Caki2 (cell line): ENCODE measurements around the gene PAK1. TPM values are rescaled to one million over a fixed set of nuclear protein-coding genes. Genes with fewer than 3 reads are reported as not detected.

Source experiments
- DNase-seq: peaks from one replicate; pipeline ENCODE4 v3.0.0-alpha.2; 2015; ENCODE audit warnings: low read depth
- in situ Hi-C: cut with HindIII; loops from 2 replicates; pipeline ENCODE4 v1.10.0; 2016; ENCODE audit warnings: low sequenced_read_pairs, low pct_unique_long_range_greater_than_20kb, mixed read lengths
- total RNA-seq: library from RNA; depleted of rRNA; stranded (reverse); fragments of >200 nt; shearing (Covaris generic); gene quantifications from 2 replicates; pipeline ENCODE4 v1.2.3, GENCODE V29; 2014; ENCODE audit warnings: low replicate concordance

PAK1 gene
- total RNA-seq, 1 experiment from 2014 or later: 36.4 TPM

- no peak for DNase-seq
These were observed 13.9 kb upstream of the PAK1 start for GRCh38 chr11:77487790-77488189.

GRCh38 chr11:77479746-77480352 is 6.0 kb upstream of the PAK1 start:
- in situ Hi-C loops: no loop called here
- no peak for DNase-seq

More at GRCh38 chr11:77487790-77488189, 13.9 kb upstream of the PAK1 start:
- in situ Hi-C loops: no loop called here

- in situ Hi-C loops: no loop called here
- DNase-seq: no peak
These were observed 1.3 kb upstream of the PAK1 start for GRCh38 chr11:77475206-77475605.

- no peak for DNase-seq
- in situ Hi-C loops: no loop called here
These were observed 778 bp upstream of the PAK1 start for GRCh38 chr11:77474684-77475060.

- in situ Hi-C loops: no loop called here
- DNase-seq: peak; percentile 15
These were observed 698 bp downstream of the PAK1 start for GRCh38 chr11:77472991-77473800.

- in situ Hi-C loops: no loop called here
- DNase-seq: no peak
These were observed 2.2 kb downstream of the PAK1 start for GRCh38 chr11:77471558-77472193.

- no peak for DNase-seq
- in situ Hi-C loops: no loop called here
These were observed 2.9 kb downstream of the PAK1 start for GRCh38 chr11:77470971-77471370.

GRCh38 chr11:77470504-77470903 is 3.4 kb downstream of the PAK1 start:
- no peak for DNase-seq
- in situ Hi-C loops: no loop called here

GRCh38 chr11:77468527-77468926 is 5.4 kb downstream of the PAK1 start:
- no peak for DNase-seq
- in situ Hi-C loops: no loop called here

GRCh38 chr11:77467993-77468392 is 5.9 kb downstream of the PAK1 start:
- in situ Hi-C loops: no loop called here
- DNase-seq: no peak

GRCh38 chr11:77467233-77467632 is 6.7 kb downstream of the PAK1 start:
- in situ Hi-C loops: no loop called here
- DNase-seq: no peak

GRCh38 chr11:77457340-77457739 is 16.6 kb downstream of the PAK1 start:
- in situ Hi-C loops: no loop called here
- DNase-seq: no peak

- in situ Hi-C loops: no loop called here
- no peak for DNase-seq
These were observed 18.2 kb downstream of the PAK1 start for GRCh38 chr11:77455740-77456139.

- DNase-seq: no peak
- in situ Hi-C loops: no loop called here
These were observed 18.8 kb downstream of the PAK1 start for GRCh38 chr11:77454867-77455655.

GRCh38 chr11:77450227-77450626 is 23.7 kb downstream of the PAK1 start:
- in situ Hi-C loops: no loop called here
- DNase-seq: no peak

GRCh38 chr11:77449784-77450183 is 24.1 kb downstream of the PAK1 start:
- in situ Hi-C loops: no loop called here
- DNase-seq: no peak

- DNase-seq: no peak
- in situ Hi-C loops: no loop called here
These were observed 24.8 kb downstream of the PAK1 start for GRCh38 chr11:77449060-77449521.

GRCh38 chr11:77448269-77448668 is 25.6 kb downstream of the PAK1 start:
- no peak for DNase-seq
- in situ Hi-C loops: no loop called here
